ENCODE measurements around the gene UROS.

Gene UROS

GRCh38 chr10:125762692-125763648 lies 60.1 kb downstream of the UROS start:
- DNase-seq (ENCODE audit: low spot score), result no peak

- DNase-seq (ENCODE audit: low spot score), result no peak
These were observed 61.1 kb downstream of the UROS start for GRCh38 chr10:125761961-125762360.

- DNase-seq (ENCODE audit: low spot score), result no peak
These were observed 65.3 kb downstream of the UROS start for GRCh38 chr10:125757742-125758141.

- DNase-seq (ENCODE audit: low spot score), result no peak
These were observed 66.1 kb downstream of the UROS start for GRCh38 chr10:125756853-125757487.

GRCh38 chr10:125756196-125756595 lies 66.9 kb downstream of the UROS start:
- DNase-seq (ENCODE audit: low spot score), result no peak

GRCh38 chr10:125747417-125747816 lies 75.6 kb downstream of the UROS start:
- no peak for DNase-seq (ENCODE audit: low spot score)

- no peak for DNase-seq (ENCODE audit: low spot score)
These were observed 78.1 kb downstream of the UROS start for GRCh38 chr10:125744909-125745308.

GRCh38 chr10:125742465-125742864 lies 80.6 kb downstream of the UROS start:
- DNase-seq (ENCODE audit: low spot score), result no peak

- DNase-seq (ENCODE audit: low spot score), result no peak
These were observed 82.9 kb downstream of the UROS start for GRCh38 chr10:125739994-125740679.

Small RNA genes lying within 50 kb of the gene (small RNA-seq; reads per million reads assigned to genes)
- gene MIR4484 (0.04 to 0.05 reads per million in 2 experiments), gene RF00017 (0 reads per million in 2 experiments)
